Measurements from ENCODE around the gene EME1.

EME1 gene

DNA sequence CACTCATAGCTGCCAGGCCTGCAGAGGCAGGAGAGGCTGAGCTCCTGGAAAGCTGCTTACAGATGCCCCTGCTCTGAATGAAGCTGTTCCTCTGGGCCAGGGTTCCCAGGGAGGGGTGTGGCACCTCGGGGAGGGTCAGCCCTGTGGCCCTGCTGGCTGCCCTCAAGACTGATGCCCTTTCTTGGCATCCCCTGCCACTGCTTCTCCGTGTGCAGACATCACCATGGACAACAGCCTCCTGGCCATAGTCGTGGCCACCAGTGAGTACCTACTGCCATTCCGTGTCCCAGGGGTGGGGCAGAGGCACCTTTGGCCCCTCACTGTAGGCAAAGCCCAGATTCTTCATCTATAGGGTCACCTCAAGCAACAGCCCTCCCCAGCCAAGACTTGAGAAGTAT lies 9.0 kb upstream of the EME1 start:
- no peak for DNase-seq

DNA sequence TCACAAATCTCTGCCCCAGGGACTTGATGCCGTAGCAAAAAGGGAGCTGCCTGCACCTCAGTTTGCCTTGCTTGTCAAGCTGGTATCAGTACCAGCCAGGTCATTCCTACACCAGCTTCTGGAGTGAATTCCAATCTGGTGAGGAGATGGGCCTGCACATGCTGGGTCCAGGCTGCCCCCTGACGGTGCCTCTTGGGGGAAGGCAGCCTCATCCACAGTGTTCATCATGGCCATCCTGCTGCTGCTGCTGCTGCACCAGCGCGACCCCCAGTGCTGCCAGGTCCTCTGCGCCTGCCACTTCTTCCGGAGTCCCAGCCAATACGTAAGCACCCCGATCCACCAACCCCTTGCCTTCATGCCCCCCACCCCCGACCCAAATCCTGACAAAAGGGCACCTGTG lies 8.3 kb upstream of the EME1 start:
- DNase-seq = no peak

DNA sequence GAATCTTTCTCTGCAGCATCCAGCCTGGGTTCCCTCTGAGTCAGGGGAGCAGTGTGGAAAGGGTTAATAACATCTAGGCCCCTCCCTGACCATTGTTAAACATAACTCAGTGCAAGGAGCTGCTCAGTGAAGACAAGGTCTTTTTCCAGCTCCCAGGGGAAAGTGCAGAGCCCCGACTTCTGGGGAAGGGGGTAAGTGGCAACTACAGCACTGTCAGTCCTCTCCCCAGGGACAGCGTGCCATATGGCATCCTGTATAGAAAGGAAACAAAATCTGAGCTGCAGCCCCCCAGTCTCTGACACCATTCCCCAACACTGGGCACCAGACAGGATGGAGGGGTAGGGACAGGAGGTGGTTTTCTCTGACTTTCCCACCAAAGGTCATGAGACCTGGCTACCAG lies 7.9 kb upstream of the EME1 start:
- DNase-seq = no peak

DNA sequence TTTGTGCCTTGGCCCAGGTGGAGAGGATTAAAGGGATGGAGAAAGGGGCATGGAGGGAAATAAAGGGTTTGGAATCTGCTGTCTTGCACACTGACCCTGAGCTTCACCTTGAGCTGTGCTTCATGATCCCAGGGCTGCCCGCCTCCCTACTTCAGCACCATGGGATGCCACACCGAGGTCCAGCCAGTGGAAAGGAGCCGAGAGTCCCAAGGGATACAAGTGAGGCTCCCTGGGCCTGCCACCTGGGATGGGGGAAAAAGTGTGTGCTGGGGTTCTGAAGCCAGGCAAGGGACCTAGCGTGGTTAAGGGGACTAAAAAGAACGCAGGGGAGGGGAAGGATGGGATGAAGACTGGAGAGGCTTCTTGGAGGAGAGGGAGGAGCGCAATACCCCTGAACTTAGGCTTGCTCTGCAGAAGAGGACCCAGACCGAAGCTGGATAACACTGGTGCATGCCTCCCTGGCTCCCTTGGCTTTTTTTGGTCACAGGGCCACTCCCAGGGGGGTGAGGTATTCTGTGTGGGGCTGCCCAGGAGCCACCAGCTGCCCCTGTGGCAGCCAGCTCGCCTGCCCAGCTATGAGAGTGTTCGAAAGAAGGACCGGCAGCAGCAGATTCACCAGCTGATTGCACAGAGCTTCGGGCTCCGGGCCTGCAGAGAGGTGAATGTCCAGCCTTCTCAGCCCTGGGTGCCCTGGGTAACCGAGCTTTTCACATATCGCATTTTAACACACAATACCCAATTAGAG lies 7.2 kb upstream of the EME1 start:
- DNase-seq = no peak

DNA sequence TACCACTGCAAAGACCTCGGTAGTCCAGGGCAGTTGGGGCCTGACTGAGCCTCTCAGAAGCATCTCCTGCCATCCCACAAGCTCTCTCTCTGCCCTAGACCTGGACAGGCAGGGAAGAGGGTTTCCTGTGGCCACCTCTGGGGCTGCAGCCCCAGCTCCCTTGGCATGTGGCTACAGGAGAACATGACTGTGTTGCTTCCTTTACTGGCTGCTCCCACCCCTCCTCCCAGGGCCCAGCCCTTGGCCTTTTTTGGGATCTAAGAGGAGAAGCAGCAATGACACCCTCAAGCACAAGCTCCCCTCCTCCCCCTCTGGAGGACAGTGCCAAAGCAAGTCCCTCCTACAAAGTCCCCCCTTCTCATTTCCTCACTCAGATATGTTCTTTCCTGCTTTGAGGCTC lies 5.6 kb upstream of the EME1 start:
- no peak for DNase-seq

DNA sequence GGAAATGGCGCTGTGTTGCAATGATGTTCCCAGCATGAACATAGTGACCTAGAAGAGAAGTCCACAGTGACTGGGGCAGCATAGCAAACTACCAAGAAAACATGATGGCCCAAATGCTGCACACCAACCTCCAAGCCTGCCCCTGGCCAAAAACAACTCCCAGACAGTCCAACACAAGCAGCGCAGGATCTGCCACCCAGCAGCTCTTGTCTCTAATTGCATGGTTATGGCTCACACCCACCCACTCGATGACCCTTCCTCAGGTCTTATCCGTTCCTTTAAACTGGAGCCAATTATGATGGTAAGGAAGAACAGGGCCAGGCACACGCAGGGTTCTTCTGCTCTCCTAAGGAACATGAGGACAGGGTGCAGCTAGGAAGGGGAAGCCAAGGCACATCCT lies 3.0 kb upstream of the EME1 start:
- DNase-seq = no peak

DNA sequence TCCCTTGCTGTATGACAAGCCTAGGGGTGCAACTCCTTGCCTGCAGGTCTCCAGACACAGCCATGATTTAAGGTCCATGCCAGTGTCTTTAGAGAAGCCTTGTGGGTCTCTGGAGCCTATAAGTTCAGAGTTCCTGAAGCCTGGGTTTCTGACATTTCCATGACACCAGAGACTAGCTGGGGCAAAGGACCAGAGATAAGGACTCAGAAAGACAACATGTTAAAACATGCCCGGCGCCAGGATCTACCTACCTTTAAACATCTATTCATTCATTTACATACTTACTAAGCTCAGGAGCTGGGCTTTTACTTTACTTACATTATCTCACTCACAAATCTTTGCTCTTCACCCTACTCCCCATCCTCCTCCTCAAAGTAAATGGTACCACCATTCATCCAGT lies 1.5 kb upstream of the EME1 start:
- no peak for DNase-seq

DNA sequence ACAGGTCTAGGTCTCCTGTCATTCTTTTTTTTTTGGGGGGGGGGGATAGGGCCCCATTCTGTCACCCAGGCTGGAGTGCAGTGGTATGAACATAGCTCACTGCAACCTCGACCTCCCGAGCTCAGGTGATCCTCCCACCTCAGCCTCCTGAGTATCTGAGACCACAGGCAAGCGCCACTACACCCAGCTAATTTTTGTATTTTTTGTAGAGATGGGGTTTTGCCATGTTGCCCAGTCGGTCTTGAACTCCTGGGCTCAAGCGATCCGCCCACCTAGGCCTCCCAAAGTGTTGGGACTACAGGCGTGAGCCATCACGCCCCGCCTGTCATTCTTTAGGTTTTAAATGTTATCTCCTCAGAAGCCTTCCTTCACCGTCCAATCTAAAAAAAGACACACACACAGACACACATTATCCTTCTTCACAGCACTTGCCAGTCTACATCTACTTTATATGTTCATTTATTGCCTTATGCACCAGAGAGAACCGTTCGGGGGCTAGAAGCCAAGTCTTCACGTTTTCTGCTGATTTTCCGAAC lies 739 bp upstream of the EME1 start:
- no peak for DNase-seq

DNA sequence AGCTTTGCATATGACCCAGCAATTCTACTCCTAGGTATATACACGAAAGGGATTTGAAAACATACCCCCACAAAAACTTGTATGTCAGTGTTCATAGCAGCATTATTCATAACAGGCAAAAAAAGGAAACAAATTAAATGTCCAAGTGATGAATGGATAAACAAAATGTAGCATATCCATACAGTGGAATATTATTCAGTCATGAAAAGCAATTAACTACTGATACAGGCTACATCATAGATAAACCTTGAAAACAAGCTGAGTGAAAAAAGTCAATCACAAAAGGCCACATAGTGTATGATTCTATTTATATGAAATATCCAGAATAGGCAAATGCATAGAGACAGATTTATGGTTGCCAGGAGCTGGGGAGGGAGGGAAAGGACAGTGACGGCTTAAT lies 676 bp downstream of the EME1 start:
- no peak for DNase-seq

DNA sequence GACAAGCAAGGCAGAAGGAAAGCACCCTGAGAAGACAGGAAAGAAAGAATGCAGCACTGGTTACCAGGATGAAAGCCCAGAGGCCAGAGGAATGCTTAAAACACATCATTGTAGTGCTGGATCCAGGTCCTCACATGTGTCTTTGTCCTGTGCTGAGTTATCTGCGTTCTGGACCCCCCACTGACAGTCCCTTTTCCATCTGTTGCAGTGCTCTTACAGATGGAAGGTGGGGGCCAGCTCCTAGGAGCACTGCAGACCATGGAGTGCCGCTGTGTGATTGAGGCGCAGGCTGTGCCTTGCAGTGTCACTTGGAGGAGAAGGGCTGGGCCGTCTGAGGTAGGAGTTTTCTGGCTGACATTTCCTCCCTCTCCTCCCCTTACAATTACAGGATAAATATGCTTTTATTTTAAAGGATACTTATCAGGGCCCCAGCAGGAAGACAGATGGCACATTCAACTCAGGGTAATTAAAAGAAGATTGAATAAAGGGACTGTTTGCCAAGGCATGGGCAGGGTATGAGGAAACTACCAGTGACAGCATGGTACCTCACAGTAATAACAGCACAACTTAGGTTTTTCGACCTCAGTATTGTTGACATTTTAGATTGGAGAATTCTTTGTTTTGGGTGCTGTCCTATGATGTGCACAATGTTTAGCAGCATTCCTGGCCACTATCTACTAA lies 3.0 kb downstream of the EME1 start:
- DNase-seq = no peak

DNA sequence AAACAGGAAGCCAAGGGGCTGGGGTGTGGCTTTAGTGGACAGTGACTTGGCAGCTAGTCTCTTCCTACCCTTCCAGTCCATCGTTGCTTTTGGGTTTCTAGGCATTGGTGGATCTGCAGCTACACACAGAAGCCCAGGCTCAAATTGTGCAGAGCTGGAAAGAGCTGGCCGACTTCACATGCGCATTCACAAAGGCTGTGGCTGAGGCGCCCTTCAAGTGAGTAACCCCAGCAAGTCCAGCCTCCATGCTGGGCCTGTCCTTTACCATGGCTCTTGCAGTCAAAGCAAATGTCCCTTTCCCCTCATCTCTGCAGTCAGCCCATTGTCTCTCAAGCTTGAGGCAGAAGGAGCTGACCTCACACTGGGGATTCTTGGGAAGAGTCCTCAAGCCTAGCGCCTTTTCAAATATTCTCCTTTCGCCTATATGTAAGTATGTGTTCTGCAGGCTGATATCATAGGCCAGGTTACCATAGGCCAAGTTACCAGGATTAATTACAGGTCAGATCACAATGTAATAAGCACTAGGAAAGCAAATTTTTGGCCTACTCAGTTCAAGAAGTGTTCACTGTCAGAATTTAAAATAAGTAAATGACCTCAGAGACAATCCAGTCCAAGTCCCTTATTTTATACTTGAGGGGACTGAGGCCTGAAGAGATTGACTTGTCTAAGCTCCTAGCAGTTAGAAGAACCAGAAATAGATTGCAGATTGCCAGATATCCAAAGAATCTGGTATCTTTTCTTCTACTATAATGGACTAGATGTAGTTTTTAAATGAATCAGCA lies 6.5 kb downstream of the EME1 start:
- DNase-seq = no peak

DNA sequence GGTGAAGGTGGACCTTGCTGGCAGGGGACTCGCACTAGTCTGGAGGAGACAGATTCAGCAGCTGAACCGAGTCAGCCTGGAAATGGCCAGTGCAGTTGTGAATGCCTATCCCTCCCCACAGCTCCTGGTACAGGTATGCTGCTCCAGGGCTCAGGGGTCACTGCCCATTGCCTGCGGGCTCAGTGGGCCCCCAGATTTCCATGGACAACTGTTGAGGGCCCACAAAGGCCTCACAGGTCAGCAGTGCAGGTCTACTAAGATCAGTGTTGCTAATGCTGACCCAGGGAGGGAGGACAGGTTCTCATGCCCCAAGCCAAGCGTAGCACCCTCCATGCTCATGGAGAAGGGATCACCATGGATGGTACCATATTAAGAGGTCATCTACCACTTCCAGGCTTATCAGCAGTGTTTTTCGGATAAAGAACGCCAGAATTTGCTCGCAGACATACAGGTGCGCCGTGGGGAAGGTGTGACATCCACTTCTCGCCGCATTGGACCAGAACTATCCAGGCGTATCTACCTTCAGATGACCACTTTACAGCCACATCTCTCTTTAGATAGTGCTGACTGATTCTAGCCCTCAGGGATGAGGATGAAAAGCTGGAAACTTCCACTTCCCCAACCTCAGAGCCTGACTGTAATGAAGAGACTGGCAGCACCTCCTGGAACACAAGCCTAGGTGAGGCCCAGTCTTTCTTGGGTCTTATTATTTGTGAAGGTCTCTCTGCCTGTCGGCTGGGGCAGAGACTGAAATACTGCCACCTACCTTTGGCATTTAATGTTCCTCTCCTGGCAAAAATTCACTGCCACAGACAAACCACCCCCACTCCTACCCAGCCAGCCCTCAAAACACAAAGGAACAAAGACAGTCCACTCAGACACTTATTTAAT lies 7.6 kb downstream of the EME1 start:
- DNase-seq = no peak

DNA sequence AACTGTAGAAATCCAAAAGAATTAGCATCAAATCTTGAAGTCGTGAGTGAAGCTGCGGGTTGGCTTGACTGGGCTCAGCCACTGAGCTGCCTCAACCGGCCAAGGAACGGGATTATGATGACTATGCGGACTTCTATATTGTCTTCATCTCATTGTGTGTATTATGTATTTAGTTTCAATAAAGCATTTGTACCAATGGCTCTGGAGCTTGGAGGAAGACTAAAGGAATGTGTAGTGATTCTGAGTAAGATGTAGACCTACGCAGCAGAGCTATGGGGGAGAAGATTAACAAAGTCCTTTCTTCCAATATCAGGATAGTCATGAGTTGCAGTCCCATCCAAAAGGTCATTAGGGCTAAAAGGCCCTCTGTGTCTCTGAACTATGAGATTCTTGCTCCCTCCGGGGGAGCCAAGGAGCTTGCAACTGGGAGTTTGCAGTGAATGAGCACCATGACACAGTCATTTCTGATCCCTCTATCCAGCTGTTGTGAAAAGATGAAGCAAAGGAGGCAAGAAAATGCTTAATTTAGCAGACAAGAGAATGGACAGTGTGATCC lies 8.3 kb downstream of the EME1 start:
- DNase-seq = no peak

DNA sequence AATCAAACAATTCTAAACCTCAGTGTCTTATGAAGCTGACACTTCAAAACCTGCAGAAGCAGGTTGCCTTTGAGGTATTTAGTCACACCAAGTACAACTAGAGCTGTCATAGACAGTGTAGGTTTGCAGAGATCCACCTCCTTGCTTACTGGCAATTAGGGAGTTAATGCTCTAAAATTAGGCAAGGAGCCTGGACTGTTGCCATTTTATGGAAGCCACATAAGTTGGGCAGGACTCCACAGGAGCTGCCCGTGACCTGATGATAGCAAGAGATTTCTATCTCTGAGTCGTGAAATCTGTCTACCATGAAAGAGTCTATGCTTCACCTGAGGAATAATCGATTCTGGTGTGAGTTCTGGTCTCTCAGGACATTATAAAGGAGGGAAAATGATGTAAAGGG lies 8.9 kb downstream of the EME1 start:
- DNase-seq = no peak

DNA sequence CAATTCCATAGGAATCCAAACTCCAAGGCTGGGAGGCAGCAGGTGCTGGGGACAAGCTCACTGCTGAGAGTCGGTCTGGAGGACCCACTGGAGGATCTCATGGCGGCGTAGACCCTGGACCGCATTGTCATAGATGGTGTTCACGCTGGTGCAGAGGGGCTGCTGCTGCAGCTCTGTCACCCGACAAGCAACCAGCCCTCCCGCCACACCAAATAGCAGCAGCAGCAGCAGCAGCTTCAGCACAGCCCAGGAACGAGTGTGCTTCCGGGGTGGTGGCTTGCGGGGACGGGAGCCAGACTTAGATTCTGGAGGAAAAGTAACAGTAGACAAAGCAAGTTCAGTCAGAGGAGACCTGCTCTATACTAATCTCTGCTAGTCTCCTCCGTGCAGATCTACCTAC lies 9.9 kb downstream of the EME1 start:
- DNase-seq = no peak

DNA sequence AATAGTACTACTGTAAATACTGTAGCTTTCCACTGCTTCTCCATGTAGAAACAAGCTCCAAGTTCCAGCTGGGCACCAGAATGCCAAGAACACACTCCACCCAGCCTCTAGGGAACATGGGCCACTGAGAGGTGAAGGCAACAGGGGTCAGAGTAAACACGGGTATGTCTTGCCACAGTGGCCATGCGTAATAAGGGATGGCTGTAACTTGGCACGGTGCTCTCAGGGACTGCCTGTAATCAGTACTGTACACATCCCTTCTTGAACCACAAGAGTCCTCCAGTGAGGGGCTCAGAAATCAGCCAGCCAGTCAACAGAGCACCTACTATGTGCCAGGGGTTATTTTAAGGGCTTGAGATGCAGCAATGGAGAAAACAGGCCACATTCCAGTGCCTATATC lies 13.5 kb downstream of the EME1 start:
- DNase-seq = no peak

DNA sequence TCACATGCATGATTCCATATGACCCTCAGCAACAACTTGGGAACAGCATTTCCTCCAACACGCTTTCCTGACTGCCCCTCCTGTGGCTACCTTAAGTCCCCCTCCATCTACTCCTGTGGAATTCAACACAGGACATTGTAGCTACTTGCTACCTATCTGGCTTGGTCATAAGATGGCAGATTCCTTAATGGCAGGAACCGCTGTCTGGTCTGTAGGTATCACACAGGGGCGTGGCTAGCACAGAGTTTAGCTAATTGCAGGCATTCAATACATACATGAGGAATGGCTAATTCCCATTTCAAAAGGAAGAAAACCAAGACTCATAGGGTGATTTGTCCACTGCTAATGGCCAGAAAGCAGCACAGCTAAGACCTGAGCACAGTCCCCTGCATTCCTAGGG lies 15.7 kb downstream of the EME1 start:
- no peak for DNase-seq

DNA sequence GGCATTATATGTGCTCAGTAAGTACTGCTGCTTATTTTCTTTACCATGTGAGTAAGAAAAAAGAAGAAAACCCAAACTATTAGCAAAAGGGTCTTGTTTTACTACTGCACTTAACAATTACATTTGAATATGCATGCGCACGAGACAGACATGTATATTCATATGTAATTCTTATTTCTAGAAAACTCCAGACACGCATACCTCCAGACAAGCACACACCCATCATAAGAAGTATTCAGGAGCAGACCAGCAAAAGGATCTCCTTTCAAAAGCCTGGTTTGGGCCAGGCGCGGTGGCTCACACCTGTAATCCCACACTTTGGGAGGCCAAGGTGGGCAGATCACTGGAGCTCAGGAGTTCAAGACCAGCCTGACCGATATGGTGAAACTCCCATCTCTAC lies 16.5 kb downstream of the EME1 start:
- no peak for DNase-seq

DNA sequence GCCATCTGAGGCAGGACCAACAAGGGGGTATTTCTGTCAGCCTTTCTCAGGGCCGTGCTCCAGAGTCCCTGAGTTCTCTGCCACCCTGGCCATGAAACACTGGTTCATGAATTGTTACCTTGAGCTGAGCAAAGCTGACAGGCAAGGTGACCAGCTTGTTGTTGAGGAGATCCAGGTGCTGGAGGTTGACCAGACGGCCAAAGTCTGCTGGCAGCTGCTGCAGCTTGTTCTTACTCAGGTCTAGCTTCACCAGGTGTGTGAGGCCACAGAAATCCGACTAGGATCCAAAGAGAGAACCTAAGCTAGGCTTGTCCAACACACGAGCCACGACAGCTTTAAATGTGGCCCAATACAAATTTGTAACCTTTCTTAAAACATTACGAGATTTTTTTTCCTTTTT lies 19.6 kb downstream of the EME1 start:
- DNase-seq = no peak

DNA sequence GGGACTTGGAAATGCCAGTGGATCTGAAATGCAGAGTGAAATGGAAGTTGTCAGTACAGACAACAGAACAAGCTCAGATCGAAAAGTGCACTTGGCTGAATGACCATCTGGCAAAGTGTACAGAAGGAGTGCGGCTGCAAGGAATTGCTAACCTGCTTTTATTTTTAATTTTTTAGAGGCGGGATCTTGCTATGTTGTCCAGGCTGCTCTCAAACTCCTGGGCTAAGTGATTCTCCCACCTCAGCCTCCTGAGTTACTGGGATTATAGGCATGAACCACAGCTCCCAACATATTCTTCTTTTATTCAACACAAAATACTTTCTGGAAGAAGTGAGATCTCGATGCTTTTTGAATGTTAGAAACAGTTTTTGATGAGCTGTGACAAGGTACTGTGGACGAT lies 20.7 kb downstream of the EME1 start:
- no peak for DNase-seq

DNA sequence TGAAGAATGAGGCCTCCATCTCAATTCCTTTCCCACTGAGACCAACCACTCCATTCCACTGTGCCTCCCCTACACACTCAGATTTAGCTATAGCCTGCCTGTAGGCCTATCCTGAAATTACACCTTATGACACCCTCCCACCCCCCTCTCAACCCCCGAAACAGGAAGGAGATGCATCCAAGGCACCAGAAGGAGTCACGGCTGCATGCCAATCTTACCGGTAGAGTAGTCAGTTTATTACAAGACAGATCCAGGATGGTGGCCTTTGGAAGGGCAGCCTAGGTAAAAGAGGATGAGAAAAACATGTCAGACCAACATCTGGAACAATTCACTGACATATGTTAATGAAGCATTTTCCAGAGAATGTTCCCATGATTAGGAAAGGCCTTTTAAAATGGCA lies 21.7 kb downstream of the EME1 start:
- DNase-seq = no peak
